GM19351 (cell line): ENCODE measurements around the gene FMOD.

ENCODE experiments used
- ATAC-seq: cut with Tn5 transposase; IDR thresholded peaks from one replicate; pipeline ENCODE4 v1.9.1; 2021; ENCODE audit warnings: mild to moderate bottlenecking, moderate library complexity; ENCODE audit not compliant: unreplicated experiment

The FMOD gene

DNA sequence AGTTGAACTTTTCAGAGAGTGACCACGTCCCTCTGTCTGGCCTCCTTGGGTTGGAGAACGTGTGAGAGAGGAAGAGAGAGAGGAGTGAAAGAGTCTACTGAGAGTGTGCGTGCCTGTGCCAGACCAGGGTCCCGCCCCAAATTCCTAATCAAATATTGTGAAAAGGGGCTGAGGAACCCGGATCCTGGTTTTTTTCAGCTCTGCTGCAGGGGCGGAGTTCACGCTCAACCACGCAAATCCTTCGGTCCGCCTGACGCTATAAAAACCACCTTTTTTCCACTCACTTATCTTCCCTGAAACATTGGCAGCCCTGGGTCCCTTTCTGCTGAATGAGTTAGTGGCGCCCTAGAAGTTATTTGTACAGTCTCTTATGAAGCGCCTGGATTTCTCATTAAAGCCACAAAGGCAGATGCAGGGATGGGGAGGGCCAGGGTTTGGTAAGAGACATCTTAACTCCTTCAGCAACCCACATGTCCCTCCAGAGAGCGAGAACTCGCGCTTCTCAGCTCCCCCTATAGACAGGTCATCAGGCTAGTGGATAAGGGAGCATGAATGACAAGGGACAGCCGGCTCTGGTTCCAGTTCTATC is at the start of gene FMOD:
Gene FMOD, minus strand, starts transcription at position 86 of the 589 bp plus-strand sequence. CDS start 2,852 bp downstream, outside the sequence.
- ATAC-seq = no peak

DNA sequence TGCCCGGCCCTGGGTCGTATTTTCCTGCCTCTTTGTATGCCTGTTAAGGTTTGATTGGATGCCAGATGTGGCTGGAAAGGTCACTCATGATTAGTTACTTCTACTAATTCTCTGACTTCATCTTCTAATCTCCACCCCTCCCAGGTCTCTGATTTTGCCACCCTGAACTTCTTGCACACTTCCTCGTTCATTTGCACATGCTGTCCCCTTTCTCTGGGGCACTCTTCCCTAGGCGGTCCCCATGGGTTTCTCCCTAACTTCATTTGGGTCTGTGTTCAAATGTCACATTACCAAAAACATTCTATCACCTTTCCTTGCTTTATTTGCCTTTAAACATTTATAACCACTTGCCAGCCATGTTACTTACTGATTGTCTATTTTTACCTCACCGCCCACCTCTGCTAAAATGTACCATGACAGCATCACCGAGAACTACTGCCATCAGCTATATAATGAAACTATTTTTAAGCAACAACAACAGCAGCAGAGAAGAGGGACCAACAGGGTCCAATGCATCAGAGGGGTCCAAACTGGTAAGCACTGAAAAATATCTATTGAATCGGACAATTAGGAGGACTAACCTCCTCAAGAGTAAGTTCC is 45.8 kb upstream of the FMOD start:
- ATAC-seq = no peak

DNA sequence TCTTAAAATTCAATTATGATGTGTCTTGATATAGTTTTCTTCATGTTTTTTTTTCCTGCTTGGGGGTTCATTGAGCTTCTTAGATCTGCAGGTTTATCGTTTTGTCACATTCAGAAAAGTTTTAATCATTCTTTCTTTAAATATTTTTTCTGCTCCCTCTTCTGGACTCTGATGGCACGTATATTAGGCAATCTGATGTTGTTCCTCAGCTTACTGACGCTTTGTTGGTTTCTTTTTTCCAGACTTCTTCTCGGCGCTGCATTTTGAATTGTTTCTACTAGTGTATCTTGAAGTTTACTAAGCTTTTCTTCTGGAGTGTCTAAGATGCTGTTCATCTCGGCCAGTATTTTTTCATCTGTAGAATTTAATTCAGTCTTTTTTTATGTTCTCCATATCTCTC is 44.8 kb upstream of the FMOD start:
- no peak for ATAC-seq

DNA sequence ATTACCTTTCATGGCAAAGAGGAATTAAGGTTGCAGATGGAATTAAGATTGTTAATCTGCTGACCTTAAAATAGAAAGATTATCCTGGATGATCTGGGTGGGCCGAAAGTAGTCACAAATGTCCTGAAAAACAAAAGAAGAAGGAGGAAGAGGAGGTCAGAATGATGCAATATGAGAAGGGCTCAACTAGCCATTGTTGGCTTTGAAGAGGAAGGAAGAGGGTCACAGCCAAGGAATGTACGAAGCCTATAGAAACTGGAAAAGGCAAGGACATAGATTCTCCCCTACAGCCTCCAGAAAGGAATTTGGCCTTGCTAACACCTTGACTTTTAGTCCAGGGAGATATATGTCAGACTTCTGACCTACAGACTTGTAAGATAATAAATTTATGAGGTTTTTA is 39.4 kb upstream of the FMOD start:
- no peak for ATAC-seq

DNA sequence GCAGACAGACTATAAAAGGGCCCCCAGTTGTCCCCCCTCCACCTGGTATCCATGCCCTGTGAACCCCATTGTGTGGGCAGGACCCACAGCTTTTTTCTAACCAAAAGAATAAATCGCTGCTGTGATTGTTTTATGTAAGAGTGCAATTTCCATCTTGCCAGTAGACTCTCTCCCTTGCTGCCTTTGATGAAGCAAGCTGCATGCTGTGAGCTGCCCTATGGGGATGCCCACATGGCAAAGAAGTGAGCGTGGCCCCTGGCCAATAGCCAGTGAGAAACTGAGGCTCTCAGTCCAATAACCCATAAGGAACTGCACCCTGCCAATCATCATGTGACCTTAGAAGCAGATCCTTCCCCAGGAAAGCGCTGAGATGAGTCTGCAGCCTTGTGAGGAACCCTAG is 37.8 kb upstream of the FMOD start:
- no peak for ATAC-seq

DNA sequence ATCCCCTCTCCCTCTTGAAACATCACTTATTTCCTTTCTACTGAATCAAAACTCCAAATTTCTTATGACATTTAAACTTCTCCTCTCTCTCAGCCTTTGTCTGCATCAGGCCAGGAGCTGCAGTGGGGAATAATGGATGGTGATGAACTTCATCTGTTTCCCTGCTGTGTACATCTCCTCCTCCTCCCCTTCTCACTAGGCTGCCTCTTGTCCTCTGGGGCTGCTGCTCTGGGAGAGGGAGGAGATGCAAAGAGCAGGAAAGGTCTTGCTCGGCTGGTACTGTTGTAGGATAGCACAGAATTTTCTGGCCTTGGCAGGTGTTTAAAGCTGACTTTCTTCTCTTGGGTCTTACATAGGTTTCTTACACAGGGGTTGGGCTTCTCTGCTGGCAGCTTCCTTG is 31.1 kb upstream of the FMOD start:
- no peak for ATAC-seq

DNA sequence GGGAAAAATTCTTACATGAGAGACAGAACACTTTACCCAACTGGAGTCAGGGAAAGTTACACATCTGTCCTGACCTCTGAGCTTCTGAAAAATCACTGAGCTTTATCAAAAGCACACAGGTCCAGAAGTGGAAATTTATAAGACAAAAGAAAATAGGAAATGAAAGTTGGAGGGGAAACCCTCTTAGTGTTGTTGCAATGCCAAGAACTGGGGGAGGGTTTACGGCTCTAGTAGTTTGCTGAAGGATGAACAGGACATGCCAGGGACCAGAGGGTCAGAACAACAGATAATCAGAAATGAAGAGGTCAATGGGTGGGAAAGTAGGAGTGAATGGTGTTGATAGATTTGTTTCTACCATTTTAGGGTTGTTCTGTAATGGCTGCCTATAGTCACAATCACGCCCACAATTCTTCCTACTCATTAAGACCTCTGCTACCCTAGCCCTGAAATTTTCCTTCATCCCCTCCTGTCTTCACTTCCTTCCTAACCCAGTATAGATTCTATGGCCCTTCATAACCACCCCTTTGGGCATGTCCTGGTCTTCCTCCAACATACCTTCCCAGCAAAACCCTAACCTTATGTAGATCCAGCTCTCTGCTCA is 30.3 kb upstream of the FMOD start:
- ATAC-seq = peak; percentile 77

DNA sequence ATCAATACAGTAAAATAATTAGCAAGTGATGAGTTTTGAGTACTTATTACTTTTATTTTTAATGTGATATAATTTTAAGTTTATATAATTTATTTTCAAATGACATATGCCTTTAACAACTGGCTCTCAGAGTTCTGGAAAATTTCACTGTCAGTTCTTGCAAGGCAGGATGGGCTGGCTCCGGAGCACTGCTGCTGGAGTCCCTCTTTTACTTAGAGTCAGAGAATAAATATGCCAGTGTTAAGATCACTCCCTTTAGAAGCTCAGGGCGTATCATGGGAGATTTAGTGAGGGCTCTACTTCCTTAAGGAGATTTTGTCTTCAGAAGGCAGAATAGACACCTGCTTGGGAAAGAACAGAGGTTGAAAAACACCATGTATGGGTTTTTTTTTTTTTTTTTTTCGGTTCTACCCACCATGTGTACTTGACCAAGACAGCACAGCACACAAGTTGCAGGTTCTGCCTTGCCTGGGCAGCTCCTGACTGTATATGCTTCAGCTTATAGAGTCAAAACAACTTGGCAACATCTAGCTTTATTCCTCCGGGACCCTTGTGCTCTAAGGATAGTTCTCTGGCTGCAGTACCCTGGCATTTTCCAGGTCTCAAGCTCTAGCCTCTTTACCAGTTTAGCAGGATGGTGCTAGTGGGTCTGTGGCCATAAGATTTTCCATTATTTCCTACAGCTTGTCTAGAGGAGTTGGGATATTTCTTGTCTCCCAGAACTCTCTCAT is 29.7 kb upstream of the FMOD start:
- ATAC-seq = no peak

DNA sequence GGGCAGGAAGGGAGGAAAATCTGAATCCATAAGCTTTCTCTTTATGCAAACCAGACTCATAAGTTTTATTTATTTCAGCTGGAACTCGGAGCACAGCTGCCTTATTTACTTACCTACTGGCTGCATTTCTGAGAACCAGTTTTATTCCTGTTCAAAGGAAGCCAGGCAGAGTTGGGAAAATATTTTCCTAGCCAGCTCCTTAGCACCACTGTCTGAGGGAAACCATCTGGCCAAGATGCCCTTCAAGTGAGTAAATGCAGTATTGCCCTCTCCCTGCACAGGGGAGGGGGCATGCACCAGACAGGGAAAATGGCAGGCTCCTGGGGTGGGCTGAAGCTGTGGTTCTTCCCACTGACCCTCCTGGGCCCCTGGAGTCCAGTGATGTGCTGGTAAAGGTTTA is 28.9 kb upstream of the FMOD start:
- ATAC-seq = no peak

DNA sequence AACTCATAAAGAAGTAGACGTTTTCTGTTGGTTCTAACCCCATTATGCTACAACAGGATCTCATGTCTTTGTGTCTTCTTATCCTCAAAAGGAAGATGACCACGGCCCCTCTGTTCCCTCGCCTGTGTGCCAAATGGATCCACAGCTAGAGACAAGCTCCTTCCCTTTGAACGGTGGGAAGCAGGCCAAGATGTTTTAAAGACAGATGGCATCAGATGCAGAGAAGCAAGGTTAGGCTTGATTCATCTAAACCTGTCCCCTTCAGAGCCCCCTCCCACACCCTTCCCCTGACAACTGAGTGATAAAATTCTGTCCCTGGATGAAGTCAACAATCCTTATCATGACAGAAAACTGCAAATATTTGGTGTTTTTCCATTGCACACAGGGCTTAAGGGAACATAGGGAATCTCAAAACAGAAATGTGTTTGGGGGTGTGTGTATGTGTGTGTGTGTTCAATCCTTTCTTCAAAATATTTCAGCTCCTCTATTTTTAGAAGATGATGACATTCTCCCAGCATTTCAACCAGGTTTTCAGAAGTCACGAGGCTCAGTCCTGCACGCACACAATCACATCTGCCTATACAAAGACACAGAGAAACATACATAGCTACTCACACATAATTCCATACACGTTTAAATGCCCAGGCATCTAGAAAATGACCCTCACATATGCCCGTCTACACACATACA is 27.8 kb upstream of the FMOD start:
- no peak for ATAC-seq

DNA sequence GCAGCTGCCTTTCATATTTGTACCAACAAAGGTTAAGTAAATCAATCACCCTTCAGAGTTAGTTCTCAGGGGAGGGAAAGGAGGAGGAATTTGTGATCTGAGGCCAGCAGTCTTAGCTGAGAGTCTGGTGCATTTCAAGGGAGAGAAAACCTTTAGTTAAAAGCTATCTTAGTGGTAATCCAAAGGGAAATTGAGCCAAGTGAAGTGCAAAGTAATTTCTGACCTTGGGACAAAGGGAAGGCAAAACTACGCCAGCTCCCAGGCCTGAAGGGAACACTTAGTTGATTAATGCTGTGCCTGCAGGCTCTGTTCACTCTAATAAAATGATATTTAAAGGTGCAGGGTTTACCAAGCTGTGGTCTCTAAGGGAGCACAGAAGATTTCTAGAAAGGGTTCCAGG is 23.1 kb upstream of the FMOD start:
- ATAC-seq = no peak

DNA sequence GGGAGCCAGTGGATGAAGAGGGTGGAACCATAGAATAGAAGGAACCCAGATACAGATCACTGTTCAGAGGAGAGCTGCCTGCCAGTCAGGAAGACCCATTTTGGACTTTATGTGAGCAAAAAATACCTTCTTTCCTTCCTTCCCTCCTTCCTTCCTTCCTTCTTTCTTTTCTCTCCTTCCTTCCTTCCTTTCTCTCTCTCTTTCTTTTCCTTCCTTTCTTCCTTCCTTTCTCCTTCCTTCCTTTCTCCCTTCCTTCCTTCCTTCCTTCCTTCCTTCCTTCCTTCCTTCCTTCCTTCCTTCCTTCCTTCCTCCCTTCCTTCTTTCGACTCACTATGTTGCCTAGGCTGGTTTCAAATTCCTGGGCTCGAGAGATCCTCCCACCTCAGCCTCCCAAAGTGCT is 22.1 kb upstream of the FMOD start:
- no peak for ATAC-seq

DNA sequence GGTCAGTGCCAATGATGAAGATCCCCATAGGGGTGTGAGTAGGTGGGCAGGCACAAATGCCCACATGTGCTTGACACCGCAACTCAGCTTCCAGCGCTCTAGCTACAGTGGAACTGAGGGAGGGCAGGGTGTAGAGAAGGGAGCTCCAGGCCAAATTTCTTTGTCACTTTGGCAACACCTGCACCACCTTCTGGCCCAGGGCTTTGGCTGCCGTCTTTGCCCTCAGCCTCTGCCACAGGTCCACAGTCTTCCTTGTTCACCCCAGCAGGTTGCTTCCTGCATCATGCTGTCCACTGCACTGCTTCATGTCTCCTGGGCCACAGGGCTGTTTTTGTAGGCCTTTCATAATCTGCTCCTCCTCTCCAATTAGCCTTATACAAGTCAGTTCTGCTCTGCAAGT is 20.4 kb upstream of the FMOD start:
- no peak for ATAC-seq

DNA sequence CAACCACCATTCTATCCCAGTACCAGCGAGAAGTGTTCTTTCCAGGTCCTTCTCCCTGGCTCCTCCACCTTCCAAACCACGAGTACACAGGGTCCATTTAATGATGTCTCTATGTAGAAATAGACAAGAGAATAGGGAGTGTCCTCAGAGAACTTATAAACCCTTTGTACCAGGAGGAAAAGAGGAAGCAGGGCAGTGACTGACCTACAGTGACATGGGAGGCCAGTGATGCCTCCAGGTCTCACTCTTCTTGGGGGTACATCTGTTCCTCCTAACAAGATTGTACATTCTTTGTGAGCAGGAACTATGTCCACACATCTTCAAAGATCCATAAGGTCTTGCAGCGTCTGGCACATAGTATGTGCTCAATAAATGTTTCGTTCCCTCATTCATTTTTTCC is 18.7 kb upstream of the FMOD start:
- no peak for ATAC-seq

DNA sequence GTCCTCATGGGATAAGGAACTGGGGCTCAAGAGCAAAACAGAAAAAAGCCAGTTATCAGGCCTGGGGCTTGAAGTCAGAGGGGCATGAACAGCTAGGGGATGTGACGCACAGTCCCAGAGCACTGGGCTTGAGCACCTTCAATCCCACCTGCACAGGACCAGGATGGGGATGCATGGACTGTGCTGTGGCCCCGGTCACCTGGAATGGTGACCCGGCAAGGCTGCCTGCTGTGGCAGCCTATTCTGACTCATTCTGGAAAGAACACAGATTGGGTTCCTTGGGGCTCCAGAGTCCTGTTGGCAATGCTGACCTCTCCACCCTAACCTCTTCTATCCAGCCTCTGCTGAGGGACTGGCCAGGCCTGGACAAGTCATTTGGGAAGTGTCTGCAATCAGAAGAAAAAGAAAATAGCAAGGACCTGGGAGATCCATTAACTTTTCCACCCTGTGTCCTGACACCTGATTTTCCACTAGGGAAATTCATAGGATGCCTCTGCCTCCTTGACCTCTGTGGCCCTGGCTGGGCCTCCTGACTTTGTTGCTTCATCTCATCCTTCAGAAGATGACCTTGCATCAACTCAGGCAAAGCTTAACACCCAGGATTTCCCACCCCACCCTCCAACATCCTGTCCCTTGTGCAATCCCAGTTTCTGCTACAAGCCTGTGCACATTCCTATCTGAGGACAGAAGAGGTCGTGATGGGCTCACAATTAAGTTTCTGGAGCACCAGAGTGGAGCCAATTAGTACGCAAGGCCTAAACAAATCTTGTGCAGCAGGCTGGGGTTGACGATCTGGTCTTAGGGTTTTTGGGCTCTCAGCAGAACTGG is 17.9 kb upstream of the FMOD start:
- no peak for ATAC-seq

DNA sequence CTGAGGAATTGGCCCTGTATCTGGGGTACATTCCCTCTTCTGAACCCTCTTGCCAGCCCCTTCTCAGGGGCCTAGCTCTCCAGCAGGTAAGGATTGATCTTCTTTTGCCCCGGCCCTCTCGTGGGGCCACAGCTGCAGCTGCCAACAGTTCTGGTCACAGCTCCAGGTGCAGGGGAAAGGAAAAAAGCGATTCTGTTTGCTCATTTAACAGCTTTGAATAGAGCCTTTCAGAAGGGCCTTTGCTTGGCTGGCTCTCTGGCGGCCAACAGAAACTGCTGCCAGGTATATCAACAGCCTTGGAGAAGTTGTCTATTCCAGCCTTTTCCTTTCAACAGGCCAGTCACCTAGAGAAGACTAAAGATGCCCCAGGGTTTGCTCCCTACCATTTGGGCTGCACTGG is 16.1 kb upstream of the FMOD start:
- no peak for ATAC-seq

DNA sequence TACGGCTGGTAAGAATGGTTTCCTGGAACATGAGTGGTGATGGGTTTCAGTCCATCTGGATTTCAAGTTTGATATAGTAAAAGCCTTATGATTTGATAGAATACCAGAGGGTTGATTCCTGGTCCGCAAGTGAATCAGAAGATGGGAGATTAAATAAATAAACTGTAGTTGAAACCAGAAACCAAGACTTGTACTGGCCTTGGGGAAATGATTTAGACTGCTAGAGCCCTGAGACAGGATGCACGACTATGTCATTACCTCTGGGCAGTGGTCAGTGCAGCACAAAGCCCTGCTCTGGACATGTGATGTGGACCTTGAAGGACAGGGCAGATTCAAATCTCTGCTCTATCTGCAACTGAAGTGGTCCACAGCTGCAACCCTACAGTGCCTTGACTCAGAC is 15.6 kb upstream of the FMOD start:
- ATAC-seq = no peak

DNA sequence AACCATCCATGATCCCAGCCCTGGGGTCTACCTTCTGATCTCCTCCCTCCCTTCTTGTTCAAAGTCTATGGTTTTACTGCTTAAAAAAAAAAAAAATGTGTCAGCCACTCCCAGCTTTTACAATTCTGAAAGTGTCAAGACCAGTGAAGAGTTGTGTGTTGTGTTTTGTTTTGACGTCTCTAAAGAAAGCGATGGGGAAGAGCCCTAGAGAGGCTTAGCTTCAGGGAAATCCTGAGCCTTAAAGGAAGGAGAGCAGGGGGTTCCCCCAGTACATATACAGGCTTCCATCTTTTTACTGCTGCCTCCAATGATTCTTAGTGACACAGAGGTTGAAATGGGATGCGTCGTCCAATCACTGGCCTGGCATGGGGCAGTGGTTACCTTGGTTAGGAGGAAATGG is 13.9 kb upstream of the FMOD start:
- ATAC-seq = no peak

DNA sequence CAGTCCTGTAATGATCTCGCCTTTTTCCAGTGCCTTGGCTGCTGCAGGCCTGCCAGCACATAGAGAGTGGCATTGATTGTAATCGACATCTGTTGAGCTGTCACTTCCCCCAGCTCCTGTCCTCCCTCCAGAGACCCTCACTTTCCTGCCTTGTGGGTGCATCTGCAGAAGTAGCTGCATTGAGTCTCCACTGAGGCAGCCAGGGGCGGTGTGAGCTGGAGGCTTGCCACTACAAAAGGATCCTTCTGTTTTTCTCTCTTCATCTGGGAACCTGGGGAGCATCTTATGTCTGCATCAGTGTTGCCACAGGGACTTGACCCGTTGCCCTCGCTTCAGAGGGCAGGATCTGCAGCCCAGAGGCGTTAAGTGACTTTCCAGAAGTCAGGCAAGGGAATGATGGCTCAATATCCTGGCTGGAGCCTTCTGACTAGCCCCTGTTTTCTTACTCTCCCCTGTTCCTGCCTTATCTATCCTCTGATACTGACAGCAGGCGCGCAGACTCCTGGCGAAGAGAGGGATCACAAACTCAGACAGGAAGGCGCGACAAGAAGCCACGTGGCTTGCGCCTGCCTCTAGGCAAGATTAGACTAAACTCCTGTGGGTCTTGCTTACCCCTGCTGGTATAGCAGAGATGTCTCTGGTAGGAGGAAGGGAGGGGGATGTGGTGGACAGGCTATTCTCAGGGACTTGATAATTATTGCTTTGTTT is 13.3 kb upstream of the FMOD start:
- no peak for ATAC-seq

DNA sequence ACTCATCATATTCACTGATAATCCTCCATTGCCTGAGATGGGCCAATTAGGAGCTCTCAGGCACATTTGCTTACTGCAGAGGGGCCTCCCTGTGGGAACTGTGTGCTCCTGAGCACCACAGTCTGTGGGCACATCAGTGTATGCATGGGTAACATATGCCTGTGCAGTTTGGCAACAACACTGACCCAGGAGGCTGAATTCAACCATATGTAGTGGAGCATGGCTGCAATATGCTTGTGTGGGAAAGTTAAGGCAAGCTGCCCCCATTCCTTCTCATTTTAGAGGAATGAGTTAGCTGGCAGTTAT is 11.8 kb upstream of the FMOD start:
- ATAC-seq = no peak
